Psoas muscle (tissue), 8 donors: ENCODE results near the gene TSPAN6. TPM values are rescaled to one million over a fixed set of nuclear protein-coding genes. Genes with fewer than 3 reads are reported as not detected.
A peak's percentile ranks its signal among the peaks of the same experiment; 100 is the strongest.

Source experiments
- ATAC-seq, 4 donors: fragments of 200-7000 bp; cut with Tn5 transposase; one replicate each; pipeline ENCODE4 v1.9.1; 2020; ENCODE audit warnings: moderate library complexity in 3 of 4, mild to moderate bottlenecking in 2 of 4
- DNase-seq, 2 donors: peaks; one replicate each; pipeline ENCODE4 v3.0.0-alpha.2; 2020
- H3K27ac ChIP-seq: fragments of 200-600 bp; one replicate; pipeline ENCODE4 v1.8.0; 2022
- H3K27me3 ChIP-seq, 3 donors: fragments of 200-600 bp in 1 of 3; one replicate each; pipeline versions ENCODE4 v1.6.1 to v1.8.0; 2013 to 2022; ENCODE audit warnings: low read length in 2 of 3, mild to moderate bottlenecking in 2 of 3, moderate library complexity in 1 of 3; ENCODE audit not compliant: insufficient read depth in 3 of 3
- H3K36me3 ChIP-seq, 2 donors: fragments of 200-600 bp in 1 of 2; one replicate each; pipeline versions ENCODE4 v1.6.1 to v1.8.0; 2013 to 2022; ENCODE audit warnings: low read depth in 1 of 2, mild to moderate bottlenecking in 1 of 2, moderate library complexity in 1 of 2; ENCODE audit not compliant: insufficient read depth in 1 of 2
- H3K4me1 ChIP-seq: fragments of 200-600 bp; one replicate; pipeline ENCODE4 v1.8.0; 2022
- H3K4me3 ChIP-seq: fragments of 200-600 bp; one replicate; pipeline ENCODE4 v1.8.0; 2022; ENCODE audit warnings: mild to moderate bottlenecking
- H3K9me3 ChIP-seq: fragments of 200-600 bp; one replicate; pipeline ENCODE4 v1.8.0; 2022
- CTCF ChIP-seq: fragments of 200-600 bp; IDR thresholded peaks from one replicate; pipeline ENCODE4 v1.8.0; 2022; ENCODE audit warnings: antibody characterized with exemption
- WGBS, 3 donors: extraction: QIAGEN DNeasy Blood & Tissue Kit; methylation state at CpG; one replicate each; pipeline versions ENCODE4 v1.1.6 to v1.1.7; 2013; 5-methylcytosine and 5-hydroxymethylcytosine counted together
- intact Hi-C, 2 donors: fragments of 100-400 bp; cut with DNase I; formaldehyde crosslinking; loops; one replicate each; pipeline versions ENCODE4 v1.11.0 to v1.14.2; 2022
- polyA plus RNA-seq, 3 donors: library from polyadenylated mRNA; stranded (reverse); fragments of 200-250 nt; gene quantifications; one replicate each; pipeline ENCODE4 v1.2.3, GENCODE V29; 2013
- total RNA-seq, 4 donors: library from RNA; stranded (reverse); fragmentation: NEBNext Ultra II Directional in 2 of 4; extraction: Animal tissue kit (Norgen Biotek cat#: 25700) in 2 of 4; gene quantifications; one replicate each; pipeline versions ENCODE4 v1.2.1 to v1.2.4, GENCODE V29; 2021 to 2023
- donor health status: healthy with polysubstance abuse.
- donor health status: DM: no; HTN: no; CAD: no; lungs with moderate emphysema.
- donor health status: Bipolar disorder and iron deficiency.
- donor health status: healthy.
- donor health status: DM: yes; HTN: yes; CAD: no.
- donor health status: DM: no; HTN: no; CAD: no.
- donor health status: DM: no; HTN: no; CAD: no.
- donor health status: DM: yes; HTN: yes; CAD: no.

The TSPAN6 gene
- total and polyA plus RNA-seq, 7 donors: 2.1 to 4.3 (median 3.3) TPM

DNA sequence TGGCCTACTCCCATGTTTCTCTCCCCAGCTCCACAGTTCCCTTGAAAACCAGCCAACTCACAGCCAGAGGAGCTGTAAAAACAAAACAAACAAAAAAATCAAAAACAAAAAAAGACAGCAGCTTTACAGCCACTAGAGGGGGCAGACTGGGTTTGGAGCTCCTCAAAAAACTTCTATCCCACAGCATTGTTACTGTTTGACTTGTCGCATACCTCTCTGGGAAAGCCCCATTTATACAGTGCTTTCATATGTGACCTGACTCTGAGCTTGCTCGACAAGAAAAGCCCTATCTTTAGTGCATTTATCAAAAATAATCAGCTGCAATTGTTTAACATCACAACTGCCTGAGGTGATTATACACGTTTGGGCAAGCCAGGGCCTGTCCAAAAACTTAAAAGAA, 21.6 kb downstream of the TSPAN6 start:
- Histone ChIP-seq H3K4me3 (no peak overlapping the region), H3K27ac (no peak overlapping the region), H3K9me3 (no peaks in the 10 kb centered on the region), H3K4me1 (no peaks in the 10 kb centered on the region), H3K36me3 (no peaks in the 10 kb centered on the region), H3K27me3 (peaks cover 0 to 13% (median 0%) of the 10 kb centered on the region in 3 donors)
- DNase-seq (no peak), ATAC-seq (no peak)
- TF ChIP-seq CTCF: peak; percentile 28
- 13 to 29% (median 27%) methylated on average over 3 of the region's 3 CpGs for WGBS, 3 donors
- intact Hi-C loops: no loop called here

- intact Hi-C loops: no loop called here
- DNase-seq: no peak
- no peak for TF ChIP-seq CTCF
- no peak overlapping the region for H3K4me3 ChIP-seq
- H3K4me1 ChIP-seq: no peaks in the 10 kb centered on the region
- H3K27ac ChIP-seq: no peak overlapping the region
- H3K27me3 ChIP-seq: peaks cover 0 to 17% (median 0%) of the 10 kb centered on the region in 3 donors
- WGBS, 3 donors: 74 to 84% (median 77%) methylated on average over 5 of the region's 5 CpGs
- no peaks in the 10 kb centered on the region for H3K36me3 ChIP-seq
- no peaks in the 10 kb centered on the region for H3K9me3 ChIP-seq
- no peak for ATAC-seq
Observed at GRCh38 chrX:100611951-100612350, 24.7 kb downstream of the TSPAN6 start.

DNA sequence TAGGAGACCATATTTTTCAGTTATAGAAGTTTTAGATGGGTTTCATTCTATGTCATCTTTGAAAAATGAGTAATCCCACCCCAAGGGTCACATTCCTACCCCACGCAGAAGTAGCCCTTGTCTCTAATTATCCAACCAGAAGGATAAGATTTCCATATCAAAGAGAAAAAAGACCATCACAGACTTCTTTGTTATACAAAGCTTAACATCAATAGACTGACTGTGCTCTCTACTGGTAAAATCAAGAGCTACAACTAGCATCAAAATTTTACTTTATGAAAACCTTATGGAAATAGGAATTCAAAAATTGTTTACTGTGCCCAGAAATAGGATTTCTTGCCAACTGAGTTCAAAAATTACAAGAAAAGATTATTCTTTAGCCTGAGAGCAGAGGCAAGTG, 27.0 kb downstream of the TSPAN6 start:
- DNase-seq (no peak), ATAC-seq (no peak)
- H3K4me1 ChIP-seq: no peaks in the 10 kb centered on the region
- no peaks in the 10 kb centered on the region for H3K36me3 ChIP-seq
- intact Hi-C loops: no loop called here
- no peaks in the 10 kb centered on the region for H3K9me3 ChIP-seq
- 3 to 10% (median 6%) methylated on average over 1 of the region's 1 CpG for WGBS, 3 donors
- no peak overlapping the region for H3K27ac ChIP-seq
- TF ChIP-seq CTCF: no peak
- H3K27me3 ChIP-seq: peaks cover 0 to 17% (median 0%) of the 10 kb centered on the region in 3 donors
- no peak overlapping the region for H3K4me3 ChIP-seq

GRCh38 chrX:100606753-100607152, 29.9 kb downstream of the TSPAN6 start:
- no peak overlapping the region for H3K27ac ChIP-seq
- TF ChIP-seq CTCF: no peak
- no peak for ATAC-seq
- H3K36me3 ChIP-seq: no peaks in the 10 kb centered on the region
- intact Hi-C loops: no loop called here
- 85 to 94% (median 86%) methylated on average over 1 of the region's 1 CpG for WGBS, 3 donors
- no peaks in the 10 kb centered on the region for H3K9me3 ChIP-seq
- H3K4me3 ChIP-seq: no peak overlapping the region
- no peaks in the 10 kb centered on the region for H3K4me1 ChIP-seq
- peaks cover 0 to 13% (median 0%) of the 10 kb centered on the region in 3 donors for H3K27me3 ChIP-seq
- DNase-seq: no peak

DNA sequence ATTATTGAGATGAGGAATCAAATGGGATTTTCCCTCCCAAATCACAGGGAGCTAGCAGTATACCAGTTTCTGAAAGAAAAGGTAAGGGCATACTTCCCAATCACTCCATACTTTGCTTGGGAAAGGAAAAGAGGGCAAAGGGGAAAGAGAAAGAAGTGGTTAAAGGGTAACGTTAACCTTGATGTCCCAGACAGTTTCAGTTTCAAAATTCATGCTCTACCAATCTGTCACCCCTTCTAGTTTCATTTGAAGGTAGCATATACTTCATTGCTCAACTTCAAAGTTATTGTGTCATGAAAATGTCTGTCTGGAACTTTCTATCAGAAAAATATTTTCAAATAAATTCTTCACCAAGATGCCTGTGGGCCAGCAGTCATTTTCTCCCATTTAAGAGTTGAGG, 35.8 kb downstream of the TSPAN6 start:
- WGBS, 3 donors: 28 to 35% (median 29%) methylated on average over 1 of the region's 1 CpG
- Histone ChIP-seq H3K9me3 (no peaks in the 10 kb centered on the region), H3K4me1 (no peaks in the 10 kb centered on the region), H3K27ac (no peak overlapping the region), H3K36me3 (no peaks in the 10 kb centered on the region), H3K27me3 (peaks cover 0 to 20% (median 0%) of the 10 kb centered on the region in 3 donors), H3K4me3 (no peak overlapping the region)
- ATAC-seq: no peak
- intact Hi-C loops: no loop called here
- DNase-seq: no peak
- no peak for TF ChIP-seq CTCF
